PFSK-1 (cell line): Measurements from ENCODE around the gene PIEZO2.

Experiments used
- FOXP2 ChIP-seq: optimal IDR thresholded peaks from 2 replicates; pipeline ENCODE3; 2011; ENCODE audit warnings: borderline replicate concordance, control low read depth, inconsistent platforms; ENCODE audit not compliant: insufficient read depth; ENCODE audit errors: extremely low read length, extremely low read depth
- POLR2AphosphoS5 ChIP-seq: IDR thresholded peaks from 2 replicates; pipeline ENCODE4 v1.6.1; 2012; ENCODE audit warnings: low read depth, mild to moderate bottlenecking, control low read depth, low read length, moderate library complexity
- REST ChIP-seq, 2 experiments: IDR thresholded peaks; 2 replicates each; pipeline versions ENCODE4 v1.6.1 to v1.8.0; 2011 to 2012; ENCODE audit warnings: low read depth in 2 of 2, low read length in 2 of 2, control low read depth in 1 of 2, inconsistent platforms in 1 of 2, mild to moderate bottlenecking in 1 of 2, moderate library complexity in 1 of 2; ENCODE audit not compliant: insufficient read depth in 1 of 2
- SIN3A ChIP-seq: IDR thresholded peaks from 2 replicates; pipeline ENCODE4 v1.6.1; 2012; ENCODE audit warnings: mild to moderate bottlenecking, low read length, moderate library complexity, borderline replicate concordance; ENCODE audit not compliant: insufficient read depth
- TAF1 ChIP-seq: IDR thresholded peaks from 2 replicates; pipeline ENCODE4 v1.6.1; 2012; ENCODE audit warnings: low read length, control low read depth, borderline replicate concordance; ENCODE audit not compliant: insufficient read depth

The PIEZO2 gene

DNA sequence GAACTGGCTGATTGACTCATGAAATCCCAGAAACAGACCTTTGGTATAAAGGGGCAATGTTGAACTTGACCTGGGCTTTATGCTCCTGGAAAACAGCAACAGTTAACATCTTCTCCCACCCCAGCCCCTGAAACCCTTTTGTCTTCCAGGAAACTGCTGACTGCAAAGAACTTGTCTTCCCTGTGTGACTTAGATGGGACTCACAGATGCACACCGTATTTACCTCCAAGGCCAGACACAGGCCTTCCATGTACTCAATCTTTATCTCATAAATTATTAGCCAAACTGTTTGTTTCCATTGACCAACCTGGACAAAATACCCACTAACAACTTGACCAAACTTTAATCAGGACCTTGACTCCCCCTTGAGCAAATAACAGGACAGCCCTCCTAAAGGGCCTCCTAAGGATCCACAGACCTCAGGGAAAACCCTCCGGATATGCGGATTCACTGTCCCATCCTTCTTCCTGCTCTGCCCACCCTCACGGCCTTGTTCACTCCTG lies 36.3 kb downstream of the PIEZO2 start:
- TF ChIP-seq FOXP2 (no peak), SIN3A (no peak)

DNA sequence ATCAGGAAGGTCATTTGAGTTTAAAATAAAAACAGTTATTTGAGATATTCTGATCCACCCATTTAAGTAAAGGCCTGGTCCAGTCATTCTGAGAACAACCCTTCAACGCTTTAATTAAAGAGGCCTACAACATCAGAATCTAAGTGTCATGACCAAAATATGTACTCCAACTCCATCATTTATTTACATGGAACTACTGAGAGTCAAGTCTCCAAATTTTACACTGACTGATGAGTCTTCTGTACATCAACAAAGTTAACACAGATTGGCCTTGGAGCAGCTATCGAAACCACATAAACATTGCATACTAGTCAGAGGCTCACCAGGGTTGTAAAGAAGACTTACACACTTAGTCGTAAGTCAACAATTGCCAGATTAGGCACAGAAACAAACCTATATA lies 37.1 kb downstream of the PIEZO2 start:
- no peak for TF ChIP-seq SIN3A
- TF ChIP-seq TAF1 = no peak
- TF ChIP-seq REST (IDR thresholded peaks at IDR 0.05; ENCODE audit: insufficient read depth in 1 of 2, low read depth in 2 of 2, low read length in 2 of 2) = no peak
- TF ChIP-seq FOXP2 = no peak
- no peak for TF ChIP-seq POLR2AphosphoS5

DNA sequence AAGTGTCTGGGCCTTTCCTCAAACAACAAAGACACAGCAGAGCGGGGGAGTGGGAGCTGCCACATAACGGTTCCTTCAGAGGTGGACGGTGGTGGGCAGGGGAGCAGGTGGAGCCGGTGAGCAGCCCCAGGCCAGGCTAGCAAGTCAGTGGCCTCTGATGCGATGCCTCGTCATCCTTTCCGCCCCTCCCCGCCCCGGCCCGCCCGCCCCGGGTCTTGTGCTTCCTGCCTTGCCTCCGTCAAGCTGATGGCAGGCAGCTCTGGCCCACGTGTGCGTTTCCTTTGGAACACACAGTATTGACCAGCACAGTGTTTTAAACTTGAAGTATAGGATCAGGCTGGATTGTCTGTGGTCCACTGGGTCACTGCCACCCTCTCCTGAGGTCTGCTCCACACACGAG lies 38.9 kb downstream of the PIEZO2 start:
- TF ChIP-seq TAF1 = no peak
- TF ChIP-seq POLR2AphosphoS5 = no peak
- TF ChIP-seq SIN3A = no peak
- no peak for TF ChIP-seq REST (IDR thresholded peaks at IDR 0.05; ENCODE audit: insufficient read depth in 1 of 2, low read depth in 2 of 2, low read length in 2 of 2)
- no peak for TF ChIP-seq FOXP2

GRCh38 chr18:11108947-11109346 lies 40.4 kb downstream of the PIEZO2 start:
- no peak for TF ChIP-seq FOXP2
- no peak for TF ChIP-seq REST (IDR thresholded peaks at IDR 0.05; ENCODE audit: insufficient read depth in 1 of 2, low read depth in 2 of 2, low read length in 2 of 2)
- no peak for TF ChIP-seq POLR2AphosphoS5
- TF ChIP-seq SIN3A = no peak
- no peak for TF ChIP-seq TAF1

DNA sequence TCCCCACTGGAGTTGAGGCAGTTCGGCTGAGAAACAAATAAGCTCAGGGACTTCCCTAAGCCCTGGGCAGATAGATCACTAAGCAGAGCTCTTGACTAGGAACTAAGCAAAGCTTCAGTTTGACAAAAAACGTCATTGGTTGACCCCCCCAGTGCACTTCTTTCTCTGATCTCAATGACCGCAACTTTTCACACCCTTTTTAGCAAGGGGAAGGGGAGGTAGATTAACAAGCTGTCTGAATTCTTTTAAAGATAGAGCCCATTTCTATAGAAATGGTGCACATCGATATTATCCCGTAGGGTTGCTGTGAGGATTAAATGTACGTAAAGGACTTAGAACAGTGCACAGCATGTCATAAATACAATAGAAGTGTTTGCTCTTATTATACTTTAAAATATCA lies 42.5 kb downstream of the PIEZO2 start:
- TF ChIP-seq REST (IDR thresholded peaks at IDR 0.05; ENCODE audit: insufficient read depth in 1 of 2, low read depth in 2 of 2, low read length in 2 of 2) (no peak), POLR2AphosphoS5 (no peak), FOXP2 (no peak), SIN3A (no peak), TAF1 (no peak)
